Trophoblast cell (in vitro differentiated cells and primary cell): Measurements from ENCODE around the gene PCDH10.
"Not testable (repeated sequence)": the region's sequence is repeated elsewhere in the genome, so short reads cannot be mapped to it uniquely, and the experiment has no call there.

Experiments used
- DNase-seq, 2 donors: peaks; one replicate each; pipeline ENCODE4 v3.0.0-alpha.2; 2016
- H2AFZ ChIP-seq: 2 replicates; pipeline ENCODE4 v1.6.1; 2013; ENCODE audit warnings: low read length, moderate library complexity, mild to moderate bottlenecking; ENCODE audit not compliant: insufficient read depth, poor library complexity
- H2AK5ac ChIP-seq: 2 replicates; pipeline ENCODE4 v1.6.1; 2013; ENCODE audit warnings: mild to moderate bottlenecking, low read length
- H2BK120ac ChIP-seq: 2 replicates; pipeline ENCODE4 v1.6.1; 2013; ENCODE audit warnings: low read length, mild to moderate bottlenecking, moderate library complexity; ENCODE audit not compliant: insufficient read depth, poor library complexity
- H2BK12ac ChIP-seq: 2 replicates; pipeline ENCODE4 v1.6.1; 2013; ENCODE audit warnings: mild to moderate bottlenecking, low read length, moderate library complexity
- H2BK5ac ChIP-seq: 2 replicates; pipeline ENCODE4 v1.6.1; 2013; ENCODE audit warnings: low read length, low read depth, moderate library complexity, mild to moderate bottlenecking; ENCODE audit not compliant: poor library complexity
- H3K14ac ChIP-seq: 2 replicates; pipeline ENCODE4 v1.6.1; 2013; ENCODE audit warnings: mild to moderate bottlenecking, low read length
- H3K18ac ChIP-seq: 2 replicates; pipeline ENCODE4 v1.6.1; 2013; ENCODE audit warnings: mild to moderate bottlenecking, low read length
- H3K23ac ChIP-seq: 2 replicates; pipeline ENCODE4 v1.6.1; 2013; ENCODE audit warnings: low read length
- H3K27ac ChIP-seq: 2 replicates; pipeline ENCODE4 v1.5.1; 2013; ENCODE audit warnings: low read depth, mild to moderate bottlenecking, inconsistent platforms, low read length, moderate library complexity
- H3K27me3 ChIP-seq: 2 replicates; pipeline ENCODE4 v1.6.1; 2013; ENCODE audit warnings: inconsistent platforms, mild to moderate bottlenecking, low read length, moderate library complexity; ENCODE audit not compliant: insufficient read depth
- H3K36me3 ChIP-seq, 2 experiments: 1 replicate in 1 of 2; 2 replicates in 1 of 2; pipeline ENCODE4 v1.6.1; 2013; ENCODE audit warnings: low read length in 2 of 2, mild to moderate bottlenecking in 2 of 2, moderate library complexity in 1 of 2; ENCODE audit not compliant: insufficient read depth in 2 of 2, control insufficient read depth in 1 of 2
- H3K4ac ChIP-seq: 2 replicates; pipeline ENCODE4 v1.6.1; 2013; ENCODE audit warnings: low read depth, mild to moderate bottlenecking, low read length, moderate library complexity
- H3K4me1 ChIP-seq, 2 experiments: 1 replicate in 1 of 2; 2 replicates in 1 of 2; pipeline ENCODE4 v1.6.1; 2013; ENCODE audit warnings: low read length in 2 of 2, mild to moderate bottlenecking in 2 of 2, moderate library complexity in 1 of 2; ENCODE audit not compliant: insufficient read depth in 2 of 2, control insufficient read depth in 1 of 2
- H3K4me2 ChIP-seq: 2 replicates; pipeline ENCODE4 v1.6.1; 2013; ENCODE audit warnings: inconsistent platforms, mild to moderate bottlenecking, low read length, moderate library complexity
- H3K4me3 ChIP-seq: 2 replicates; pipeline ENCODE4 v1.5.1; 2013; ENCODE audit warnings: mild to moderate bottlenecking, low read depth, low read length, inconsistent platforms
- H3K79me1 ChIP-seq: one replicate; pipeline ENCODE4 v1.6.1; 2013; ENCODE audit warnings: low read length
- H3K79me2 ChIP-seq: 2 replicates; pipeline ENCODE4 v1.6.1; 2013; ENCODE audit warnings: low read length, mild to moderate bottlenecking; ENCODE audit not compliant: control insufficient read depth, insufficient read depth, poor library complexity
- H3K9ac ChIP-seq: 2 replicates; pipeline ENCODE4 v1.6.1; 2013; ENCODE audit warnings: mild to moderate bottlenecking, low read length
- H3K9me3 ChIP-seq: 2 replicates; pipeline ENCODE4 v1.6.1; 2013; ENCODE audit warnings: low read depth, mild to moderate bottlenecking, control low read depth, inconsistent platforms, low read length; ENCODE audit not compliant: insufficient read depth
- H4K12ac ChIP-seq: 2 replicates; pipeline ENCODE4 v1.6.1; 2013; ENCODE audit warnings: low read depth, mild to moderate bottlenecking, low read length, moderate library complexity
- H4K8ac ChIP-seq: 2 replicates; pipeline ENCODE4 v1.6.1; 2013; ENCODE audit warnings: low read depth, mild to moderate bottlenecking, low read length, moderate library complexity
- H4K91ac ChIP-seq: one replicate; pipeline ENCODE4 v1.6.1; 2013; ENCODE audit warnings: low read depth, mild to moderate bottlenecking, low read length, moderate library complexity
- WGBS: extraction: QIAGEN DNeasy Blood & Tissue Kit; methylation state at CpG from one replicate; pipeline ENCODE4 v1.1.7; 2013; ENCODE audit warnings: missing lambda C conversion rate; ENCODE audit not compliant: insufficient read length, insufficient coverage; ENCODE audit errors: extremely low coverage; 5-methylcytosine and 5-hydroxymethylcytosine counted together

PCDH10 gene

DNA sequence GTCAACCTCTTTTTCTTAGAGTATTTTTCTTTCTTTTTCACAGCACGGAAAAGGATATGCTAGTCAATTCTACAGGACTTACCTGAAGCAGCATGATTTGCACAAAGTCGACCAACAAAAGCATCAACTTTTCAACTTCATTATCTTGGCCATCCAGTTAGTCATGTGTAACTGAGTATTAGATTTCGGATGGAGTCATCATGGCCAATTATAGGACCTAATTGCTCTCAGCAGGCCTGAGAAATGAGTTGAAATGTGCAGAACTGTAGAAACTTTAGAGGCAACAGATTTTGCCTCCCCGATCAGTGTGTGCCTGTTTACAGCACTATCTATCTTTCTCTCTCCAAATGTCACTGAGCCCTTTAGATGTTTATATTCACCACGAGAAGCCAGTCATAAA, 41.0 kb downstream of the PCDH10 start:
- Histone ChIP-seq H3K4me2 (no peak overlapping the region), H3K79me2 (no peaks in the 10 kb centered on the region), H4K91ac (no peak overlapping the region), H3K36me3 (no peaks in the 10 kb centered on the region), H3K4ac (no peak overlapping the region), H2BK5ac (no peak overlapping the region), H4K8ac (no peak overlapping the region), H2AFZ (no peak overlapping the region), H2BK120ac (no peak overlapping the region), H3K27ac (no peak overlapping the region), H3K23ac (no peak overlapping the region), H2AK5ac (no peak overlapping the region), H4K12ac (no peak overlapping the region), H3K9me3 (no peaks in the 10 kb centered on the region), H3K9ac (no peak overlapping the region), H3K4me1 (no peaks in the 10 kb centered on the region), H3K14ac (no peak overlapping the region), H3K27me3 (no peaks in the 10 kb centered on the region), H3K4me3 (no peak overlapping the region), H2BK12ac (no peak overlapping the region), H3K79me1 (no peaks in the 10 kb centered on the region), H3K18ac (no peak overlapping the region)
- no peak for DNase-seq
- no CpG with 5 or more reads among the region's 5 CpGs for WGBS

GRCh38 chr4:133208694-133209285, 59.7 kb downstream of the PCDH10 start:
- Histone ChIP-seq H2BK5ac (no peak overlapping the region), H4K12ac (no peak overlapping the region), H3K79me1 (no peaks in the 10 kb centered on the region), H2BK12ac (no peak overlapping the region), H3K27me3 (no peaks in the 10 kb centered on the region), H4K91ac (no peak overlapping the region), H4K8ac (no peak overlapping the region), H3K36me3 (no peaks in the 10 kb centered on the region), H3K4me1 (no peaks in the 10 kb centered on the region), H2AFZ (no peak overlapping the region), H3K79me2 (no peaks in the 10 kb centered on the region), H3K9me3 (peaks cover 1% of the 10 kb centered on the region), H3K18ac (no peak overlapping the region), H3K27ac (no peak overlapping the region), H2BK120ac (no peak overlapping the region), H3K4me2 (no peak overlapping the region), H3K9ac (no peak overlapping the region), H3K4me3 (no peak overlapping the region), H3K14ac (no peak overlapping the region), H2AK5ac (no peak overlapping the region), H3K23ac (no peak overlapping the region), H3K4ac (no peak overlapping the region)
- no peak for DNase-seq
- no CpG with 5 or more reads among the region's 7 CpGs for WGBS

- Histone ChIP-seq H3K27me3 (no peaks in the 10 kb centered on the region), H4K8ac (no peak overlapping the region), H3K9ac (no peak overlapping the region), H4K12ac (no peak overlapping the region), H3K4ac (no peak overlapping the region), H2AK5ac (no peak overlapping the region), H3K14ac (no peak overlapping the region), H3K36me3 (no peaks in the 10 kb centered on the region), H3K79me2 (no peaks in the 10 kb centered on the region), H3K4me2 (no peak overlapping the region), H2BK120ac (no peak overlapping the region), H3K4me1 (no peaks in the 10 kb centered on the region), H2BK12ac (no peak overlapping the region), H3K27ac (no peak overlapping the region), H2BK5ac (no peak overlapping the region), H3K4me3 (no peak overlapping the region), H3K9me3 (no peaks in the 10 kb centered on the region), H3K23ac (no peak overlapping the region), H4K91ac (no peak overlapping the region), H3K18ac (no peak overlapping the region), H3K79me1 (no peaks in the 10 kb centered on the region), H2AFZ (no peak overlapping the region)
- no CpG with 5 or more reads among the region's 6 CpGs for WGBS
- DNase-seq, result no peak
Observed at GRCh38 chr4:133233922-133234321, 84.8 kb downstream of the PCDH10 start.

DNA sequence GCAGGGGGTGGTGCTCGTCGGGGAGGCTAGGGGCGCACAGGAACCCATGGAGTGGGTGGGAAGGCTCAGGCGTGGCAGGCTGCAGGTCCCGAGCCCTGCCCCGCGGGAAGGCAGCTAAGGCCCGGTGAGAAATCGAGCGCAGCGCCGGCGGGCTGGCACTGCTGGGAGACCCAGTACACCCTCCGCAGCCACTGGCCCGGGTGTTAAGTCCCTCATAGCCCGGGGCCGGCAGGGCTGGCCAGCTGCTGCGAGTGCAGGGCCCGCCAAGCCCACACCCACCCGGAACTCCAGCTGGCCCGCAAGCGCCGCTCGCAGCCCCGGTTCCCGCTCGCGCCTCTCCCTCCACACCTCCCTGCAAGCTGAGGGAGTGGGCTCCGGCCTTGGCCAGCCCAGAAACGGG, 91.4 kb downstream of the PCDH10 start:
- H3K4ac ChIP-seq, H3K14ac ChIP-seq, H3K36me3 ChIP-seq, H2AFZ ChIP-seq, H3K9me3 ChIP-seq, H3K4me2 ChIP-seq, H3K79me2 ChIP-seq, DNase-seq, H2AK5ac ChIP-seq, H2BK5ac ChIP-seq, H3K9ac ChIP-seq, H3K27me3 ChIP-seq, H4K12ac ChIP-seq, H4K8ac ChIP-seq, H4K91ac ChIP-seq, H3K4me3 ChIP-seq, H3K4me1 ChIP-seq, H3K79me1 ChIP-seq, H3K27ac ChIP-seq, H2BK12ac ChIP-seq, H3K18ac ChIP-seq, H2BK120ac ChIP-seq, H3K23ac ChIP-seq: not testable (repeated sequence)
- no CpG with 5 or more reads among the region's 30 CpGs for WGBS
